HUDEP-2 (cell line): ENCODE results near the gene NAXD.
A peak's percentile ranks its signal among the peaks of the same experiment; 100 is the strongest.
"Not testable (repeated sequence)": the region's sequence is repeated elsewhere in the genome, so short reads cannot be mapped to it uniquely, and the experiment has no call there.

Experiments used
- DNase-seq, 76 experiments: peaks; one replicate each; lab custom pipeline; 2025; ENCODE audit not compliant: unreplicated experiment in 76 of 76; lab: John Stamatoyannopoulos, UW

Gene NAXD

DNA sequence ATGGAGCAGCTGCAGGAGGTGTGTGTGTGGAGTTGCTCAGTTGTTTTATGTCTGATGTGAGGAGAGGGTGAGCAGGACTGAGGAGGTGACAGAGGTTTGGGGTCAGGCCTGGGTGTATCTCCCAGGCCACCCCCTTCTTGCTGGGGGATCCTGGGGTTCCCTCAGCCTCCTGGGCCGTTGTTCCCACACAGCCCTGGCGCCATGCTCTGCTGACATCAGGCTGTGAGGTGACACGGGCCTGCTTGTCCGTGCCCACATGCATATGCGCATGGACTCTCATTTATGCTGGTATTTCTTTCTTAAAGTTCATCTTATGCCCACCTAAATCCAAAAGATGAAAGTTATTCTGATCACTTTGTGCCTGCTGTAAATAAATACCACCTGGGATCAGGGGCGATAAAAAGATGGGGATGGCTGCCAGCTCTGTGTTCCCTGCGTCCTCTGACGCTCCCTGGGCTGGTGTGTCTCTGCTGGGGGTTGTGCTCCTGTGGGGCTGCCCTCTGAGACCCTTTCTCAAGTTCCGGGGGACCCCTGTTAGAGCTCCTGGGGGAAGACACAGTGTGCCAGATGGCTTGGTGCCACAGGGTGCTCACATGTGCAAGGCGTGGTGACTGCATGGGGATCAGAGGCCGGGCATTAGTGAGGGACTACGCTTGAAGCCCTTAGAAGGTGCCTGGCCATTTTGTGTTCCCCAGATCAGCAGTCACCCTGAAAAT, 12.6 kb downstream of the NAXD start:
- DNase-seq = no peak

DNA sequence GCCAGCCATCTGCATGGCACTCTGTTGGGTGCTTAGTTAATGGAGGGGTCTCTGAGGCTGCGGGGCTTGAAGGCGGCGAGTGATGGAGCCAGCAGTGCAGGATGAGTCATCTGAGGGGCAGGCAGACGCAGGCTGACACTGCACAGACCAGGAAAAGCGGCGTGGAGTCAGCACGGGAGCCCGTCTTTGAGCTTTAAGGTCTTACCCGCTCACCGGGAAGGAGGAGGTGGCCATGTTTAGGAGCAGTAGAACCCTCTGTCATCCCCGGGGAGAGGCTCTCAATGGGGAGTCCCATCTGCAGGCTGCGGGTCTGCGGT, 13.1 kb downstream of the NAXD start:
- no peak for DNase-seq

- no peak for DNase-seq
Measured at GRCh38 chr13:110628952-110629701, 13.8 kb downstream of the NAXD start.

GRCh38 chr13:110629735-110630134, 14.4 kb downstream of the NAXD start:
- no peak for DNase-seq

DNA sequence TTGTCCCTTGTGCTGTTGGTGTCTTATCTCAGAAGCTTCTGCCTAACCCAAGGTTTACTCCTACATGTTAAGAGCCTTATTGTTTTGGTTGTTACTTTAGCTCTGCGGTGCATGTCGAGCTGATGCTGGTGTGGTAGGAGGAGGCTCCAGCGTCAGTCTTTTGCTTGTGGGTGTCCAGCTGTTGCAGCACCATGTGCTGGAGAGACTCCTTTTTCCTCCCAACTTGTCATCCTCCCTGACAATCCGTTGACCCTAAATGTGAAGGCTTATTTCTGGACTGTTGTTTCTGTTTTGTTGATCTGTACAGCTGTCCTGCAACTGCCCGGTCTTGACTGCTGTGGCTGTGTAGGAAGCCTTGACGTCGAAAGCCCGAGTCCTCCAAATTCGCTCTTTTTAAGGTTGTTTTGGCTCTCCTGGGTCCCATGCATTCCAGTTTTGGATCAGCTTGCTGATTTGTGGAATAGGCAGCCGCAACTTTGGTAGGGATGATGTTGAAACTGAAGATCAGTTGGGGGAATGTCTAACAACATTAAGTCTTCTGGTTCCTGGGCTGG, 15.3 kb downstream of the NAXD start:
- DNase-seq = peak in 1 of 76 experiments; percentile 12

GRCh38 chr13:110632255-110632654, 16.9 kb downstream of the NAXD start:
- not testable (repeated sequence) for DNase-seq

DNA sequence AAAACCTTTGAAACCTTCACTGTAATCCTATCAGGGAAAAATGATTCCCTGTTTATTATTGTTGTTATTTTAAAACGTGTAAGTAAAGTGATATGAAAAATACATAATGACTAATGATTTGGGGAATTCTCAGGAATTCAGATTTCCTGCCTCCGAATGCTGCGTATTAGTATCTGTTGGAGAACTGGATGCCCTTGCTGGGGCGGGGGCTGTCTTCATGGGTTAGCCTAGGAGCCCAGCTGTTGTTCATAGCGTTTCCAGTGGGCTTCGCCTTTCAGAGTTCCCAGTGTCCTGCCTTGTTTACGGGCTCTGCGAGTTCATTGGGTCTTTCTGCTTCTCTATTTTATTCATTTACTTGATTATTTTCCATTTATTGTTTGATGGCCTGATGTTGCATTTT, 18.4 kb downstream of the NAXD start:
- DNase-seq = no peak

DNA sequence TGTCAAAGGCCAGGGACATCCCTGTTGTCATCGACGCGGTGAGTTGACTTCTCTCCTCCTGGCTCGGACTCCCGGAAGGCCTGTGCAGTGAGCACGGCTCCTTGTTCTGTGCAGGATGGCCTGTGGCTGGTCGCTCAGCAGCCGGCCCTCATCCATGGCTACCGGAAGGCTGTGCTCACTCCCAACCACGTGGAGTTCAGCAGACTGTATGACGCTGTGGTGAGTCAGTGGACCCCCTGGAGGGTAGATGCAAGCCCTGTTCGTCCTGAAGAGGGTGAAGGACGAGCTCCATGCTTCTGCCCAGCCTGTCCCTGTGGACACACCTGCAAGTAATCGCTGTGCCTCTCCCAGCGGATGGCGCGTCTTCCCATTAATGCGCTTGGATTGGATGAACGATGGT, 19.2 kb downstream of the NAXD start:
- no peak for DNase-seq

DNA sequence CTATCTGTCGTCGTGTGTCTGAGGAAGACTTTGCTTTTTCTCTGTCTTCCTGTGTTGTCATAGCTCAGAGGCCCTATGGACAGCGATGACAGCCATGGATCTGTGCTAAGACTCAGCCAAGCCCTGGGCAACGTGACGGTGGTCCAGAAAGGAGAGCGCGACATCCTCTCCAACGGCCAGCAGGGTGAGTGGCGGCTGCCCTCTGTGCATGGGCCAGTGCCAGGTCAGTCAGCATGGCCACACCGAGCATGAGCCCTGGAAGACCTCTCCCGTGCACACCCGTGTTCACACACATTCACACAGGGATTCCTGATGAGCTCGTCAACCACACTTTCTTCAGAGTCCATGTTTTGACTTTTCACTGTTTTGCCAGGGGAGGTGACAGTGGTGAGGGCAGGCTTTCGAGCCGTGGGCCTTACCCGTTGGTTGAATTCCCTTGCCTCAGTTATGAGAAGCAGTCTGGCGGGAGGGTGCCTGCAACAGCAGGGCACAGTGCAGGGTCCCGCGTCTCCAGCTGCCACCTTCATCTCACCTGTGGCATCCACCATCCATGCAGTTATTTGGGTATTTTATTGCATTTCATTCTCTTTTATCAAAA, 20.2 kb downstream of the NAXD start:
- DNase-seq = no peak

DNA sequence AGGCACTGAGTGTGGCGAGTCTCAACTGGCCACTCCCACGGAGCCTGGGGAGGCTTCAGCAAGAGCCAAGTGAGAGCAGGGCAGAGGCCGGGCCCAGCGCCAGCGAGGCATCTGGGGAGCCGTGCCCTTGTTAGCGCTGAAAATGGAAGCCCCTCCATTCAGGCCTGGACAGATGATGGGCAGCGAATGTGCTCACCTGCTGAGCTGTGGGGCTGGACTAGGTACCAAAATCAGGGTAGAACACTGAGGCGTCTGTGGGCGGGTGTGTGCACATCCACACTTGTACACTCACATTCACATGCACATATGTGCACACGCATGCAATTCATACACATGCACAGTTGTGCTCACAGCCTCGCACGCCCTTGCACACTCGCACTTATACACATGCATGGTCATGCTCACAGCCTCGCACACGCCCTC, 20.7 kb downstream of the NAXD start:
- no peak for DNase-seq

DNA sequence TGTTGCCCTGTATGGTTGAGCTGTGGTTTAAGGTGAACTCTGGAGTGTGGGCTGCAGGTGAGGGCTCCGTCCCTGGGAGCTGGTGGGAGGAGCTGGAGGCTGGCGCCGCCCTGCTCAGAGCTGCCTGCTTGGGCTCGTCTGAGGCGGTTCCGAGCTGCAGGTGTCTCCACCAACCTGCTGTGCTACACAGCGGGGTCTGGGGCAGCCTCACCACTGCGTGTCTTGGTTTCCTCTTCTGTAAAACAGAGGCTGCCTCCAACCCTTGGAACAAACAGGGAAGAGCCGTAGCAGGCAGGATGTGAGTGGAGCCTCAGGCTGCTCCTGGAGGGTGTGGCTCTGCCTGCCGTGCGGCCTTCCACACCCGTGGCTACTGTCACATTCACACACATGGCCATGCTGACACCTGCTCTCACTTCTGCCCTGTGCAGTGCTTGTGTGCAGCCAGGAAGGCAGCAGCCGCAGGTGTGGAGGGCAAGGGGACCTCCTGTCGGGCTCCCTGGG, 21.4 kb downstream of the NAXD start:
- no peak for DNase-seq

DNA sequence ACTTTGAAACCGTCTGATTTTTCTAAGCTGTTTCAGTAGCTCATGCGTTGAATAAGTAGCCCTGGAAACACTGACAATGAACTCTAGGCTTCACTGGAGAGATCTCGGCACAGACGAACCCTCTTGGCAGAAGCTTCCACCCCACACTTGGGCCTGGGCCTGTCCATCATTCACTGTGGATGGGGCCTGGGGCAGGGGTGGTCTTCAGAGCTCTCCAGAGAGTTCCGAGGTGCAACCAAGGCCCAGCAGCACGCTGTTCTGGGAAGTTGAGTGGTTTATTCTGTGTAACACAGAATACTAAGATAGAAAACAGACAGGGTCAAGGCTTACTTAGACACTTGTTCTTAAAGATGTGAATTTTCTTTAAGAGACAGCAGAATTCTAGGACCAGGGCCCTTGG, 21.9 kb downstream of the NAXD start:
- DNase-seq = no peak

DNA sequence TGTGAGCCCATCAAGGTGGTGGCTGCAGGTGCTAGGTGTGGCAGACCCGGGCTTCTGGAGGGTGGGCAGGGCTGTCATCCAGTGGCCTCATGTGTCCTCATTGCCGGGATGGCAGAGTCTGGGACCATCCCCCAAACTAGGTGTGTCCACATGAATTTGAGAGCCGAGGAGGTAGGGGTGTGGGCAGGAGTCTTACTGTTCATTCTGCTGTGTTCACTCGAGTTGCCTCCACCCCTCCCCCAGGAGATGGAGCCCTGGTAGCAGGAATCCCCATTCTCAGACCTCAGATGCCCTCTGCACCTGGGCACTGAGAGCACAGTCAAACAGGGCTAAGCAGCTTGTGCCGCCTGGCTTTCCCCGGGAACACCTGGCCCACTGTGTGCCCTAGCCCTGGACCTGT, 22.4 kb downstream of the NAXD start:
- DNase-seq = no peak

- no peak for DNase-seq
Measured at GRCh38 chr13:110638257-110638656, 22.9 kb downstream of the NAXD start.

DNA sequence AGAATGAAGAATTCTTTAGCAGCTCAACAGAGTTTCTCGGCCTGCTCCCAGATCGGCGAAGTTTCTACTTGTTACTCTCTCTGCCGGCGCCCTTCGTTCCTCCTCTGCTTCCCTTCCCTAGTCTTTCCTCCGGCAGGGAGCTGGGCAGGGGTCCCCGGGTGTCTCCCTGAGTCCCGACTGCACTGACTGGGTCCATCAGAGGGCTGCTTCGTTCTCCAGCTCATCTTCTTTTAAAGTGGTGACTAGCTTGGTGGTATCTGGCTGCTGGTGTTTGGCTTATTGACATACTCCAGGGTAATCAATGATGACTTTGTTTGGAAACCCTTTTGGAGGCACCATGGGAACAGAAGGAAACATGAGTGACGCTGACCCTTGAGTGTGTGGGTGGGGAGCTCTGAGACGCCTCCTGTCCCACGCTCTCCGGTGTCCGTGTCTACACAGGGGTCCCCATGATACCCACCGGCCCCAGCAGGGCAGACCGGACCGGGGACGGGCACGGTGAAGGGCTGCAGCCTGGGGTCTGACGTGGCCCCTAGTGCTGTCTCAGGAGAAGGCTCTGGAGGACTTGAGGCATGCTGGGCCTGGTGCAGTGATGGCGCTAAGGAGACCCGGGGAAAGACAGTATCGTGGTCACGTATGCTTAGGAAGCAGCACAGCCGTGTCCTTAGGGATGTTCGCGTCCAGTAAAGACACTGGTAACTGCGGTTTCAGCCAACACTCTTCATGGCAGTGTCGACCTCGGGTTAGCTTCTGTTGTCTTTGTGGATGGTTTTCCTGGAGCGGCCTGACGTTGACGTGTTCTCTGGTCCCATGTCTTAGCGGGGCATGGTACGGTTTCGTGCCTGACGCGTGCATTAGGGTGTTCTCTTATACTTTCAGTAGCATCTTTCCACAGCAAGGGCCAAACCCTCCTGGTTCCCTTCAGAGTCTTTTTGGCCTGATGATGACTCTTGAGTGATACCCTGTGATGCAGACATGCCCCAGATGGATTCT, 23.8 kb downstream of the NAXD start:
- DNase-seq = no peak

- DNase-seq = no peak
Measured at GRCh38 chr13:110639935-110640334, 24.6 kb downstream of the NAXD start.

- DNase-seq = no peak
Measured at GRCh38 chr13:110640591-110641029, 25.3 kb downstream of the NAXD start.

DNA sequence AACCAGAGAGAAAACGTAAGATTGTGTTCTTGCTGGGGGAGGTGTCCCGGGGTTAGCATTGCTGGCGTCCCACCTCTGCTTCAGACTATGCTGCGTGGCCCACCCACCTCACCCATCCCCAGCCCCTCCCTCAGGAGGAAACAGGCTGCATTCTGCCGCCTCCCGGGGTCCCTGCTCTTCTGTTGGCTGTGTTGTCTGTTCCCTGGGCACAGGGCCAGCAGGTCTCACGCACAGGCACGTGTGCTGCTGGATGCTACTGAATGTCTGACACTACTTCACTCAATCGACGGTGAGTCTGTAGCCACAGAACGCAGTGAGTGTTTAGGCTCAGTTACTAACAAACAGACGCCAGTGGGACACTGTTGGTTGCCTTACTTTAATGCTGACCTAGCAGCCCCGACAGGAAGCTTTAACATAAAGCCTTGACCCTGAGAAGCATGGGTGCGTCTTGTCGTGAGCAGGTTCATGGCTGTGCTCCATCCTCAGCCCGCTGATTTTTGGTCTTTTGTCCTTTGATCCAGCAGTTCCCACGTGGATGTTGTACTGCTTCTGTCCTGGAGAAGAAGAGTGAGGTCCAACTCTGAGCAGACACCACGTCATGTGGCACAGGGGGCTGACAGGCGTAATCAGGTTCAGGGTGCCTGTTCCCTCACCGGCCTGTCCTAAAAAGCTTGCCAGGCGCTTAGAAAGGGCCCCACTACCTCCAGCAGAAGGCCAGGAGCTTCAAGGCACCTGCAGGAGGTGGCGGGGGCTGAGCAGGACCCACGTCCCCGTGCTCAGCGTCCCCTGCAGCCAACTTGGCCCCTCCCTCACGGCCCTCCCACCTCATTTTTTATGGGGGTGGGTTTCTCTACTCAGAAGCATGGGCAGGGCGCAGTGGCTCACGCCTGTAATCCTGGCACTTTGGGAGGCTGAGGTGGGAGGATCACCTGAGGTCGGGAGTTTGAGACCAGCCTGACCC, 26.0 kb downstream of the NAXD start:
- no peak for DNase-seq

- no peak for DNase-seq
Measured at GRCh38 chr13:110642291-110642981, 27.1 kb downstream of the NAXD start.
